Measurements from ENCODE around the gene DOCK7. TPM values are rescaled to one million over a fixed set of nuclear protein-coding genes. Genes with fewer than 3 reads are reported as not detected.

DOCK7 gene
- polyA plus RNA-seq, 1 of the 3 experiments (the other 2 are of a cell fraction), result 27.6 TPM

- no peak for TF ChIP-seq REST (IDR thresholded peaks at IDR 0.05; ENCODE audit: low read depth, low read length)
- TF ChIP-seq RXRA (IDR thresholded peaks at IDR 0.05; ENCODE audit: borderline replicate concordance, low read depth), result no peak
- TF ChIP-seq RAD21 (IDR thresholded peaks at IDR 0.05; ENCODE audit: low read length), result no peak
- no peak for TF ChIP-seq FOSL2 (IDR thresholded peaks at IDR 0.05; ENCODE audit: borderline replicate concordance, low read depth)
- TF ChIP-seq GABPA (IDR thresholded peaks at IDR 0.05; ENCODE audit: low read depth), result no peak
- no peak for TF ChIP-seq ELF1 (IDR thresholded peaks at IDR 0.05)
- TF ChIP-seq MEF2A (IDR thresholded peaks at IDR 0.05; ENCODE audit: borderline replicate concordance, low read depth), result no peak
- TF ChIP-seq TEAD4 (IDR thresholded peaks at IDR 0.05; ENCODE audit: borderline replicate concordance, insufficient read depth), result no peak
- no peak for TF ChIP-seq TAF1 (IDR thresholded peaks at IDR 0.05; ENCODE audit: borderline replicate concordance, low read depth, low read length)
- no peak for TF ChIP-seq YY1 (IDR thresholded peaks at IDR 0.05; ENCODE audit: low read depth)
- no peak for TF ChIP-seq POLR2AphosphoS5 (IDR thresholded peaks at IDR 0.05; ENCODE audit: low read depth, low read length)
- no peak for TF ChIP-seq CTCF (IDR thresholded peaks at IDR 0.05)
- no peak for TF ChIP-seq PBX3 (IDR thresholded peaks at IDR 0.05)
These were observed 243.5 kb downstream of the DOCK7 start (continued) for GRCh38 chr1:62444701-62445100.

GRCh38 chr1:62439652-62440371 is 248.4 kb downstream of the DOCK7 start:
- peak overlapping the region in 1 of 2 experiments; percentile 3; a peak in 1 of 4 replicates for H3K27ac ChIP-seq (ENCODE audit: low read depth in 2 of 2, low read length in 1 of 2)
- H3K4me1 ChIP-seq (ENCODE audit: control insufficient read depth in 1 of 2, insufficient read depth in 2 of 2, low read depth in 1 of 2, low read length in 1 of 2), result peaks cover 7 to 13% of the 10 kb centered on the region in 2 experiments; a peak in 3 of 4 replicates
- ChIA-PET CTCF (interaction anchor here (1.1 to 2.5 kb wide), 4 partner anchors 10 to 265 kb away, joined by 3 to 8 read pairs (median 4); no protein-coding TSS in a partner anchor), POLR2A (no interaction called here)
- no peak for DNase-seq
- peaks cover 36 to 48% of the 10 kb centered on the region in 2 experiments for H3K36me3 ChIP-seq (replicated peaks in 1 of 2; ENCODE audit: control insufficient read depth in 1 of 2, insufficient read depth in 2 of 2, low read length in 1 of 2)
- H3F3A ChIP-seq (replicated peaks; ENCODE audit: insufficient read depth), result peaks cover 30% of the 10 kb centered on the region
- peaks cover 80% of the 10 kb centered on the region for H3K79me2 ChIP-seq (ENCODE audit: insufficient read depth)
- peaks cover 25% of the 10 kb centered on the region; the same call in 1 of the 2 replicates for H4K20me1 ChIP-seq (ENCODE audit: insufficient read depth)
- no peaks in the 10 kb centered on the region for H3K9me2 ChIP-seq
- no peak for TF ChIP-seq ZBTB33 (IDR thresholded peaks at IDR 0.05; ENCODE audit: borderline replicate concordance, low read depth)
- no peak for TF ChIP-seq SMC3 (IDR thresholded peaks at IDR 0.05; ENCODE audit: low read depth, low read length)
- no peak for TF ChIP-seq TCF12 (IDR thresholded peaks at IDR 0.05)
- TF ChIP-seq RCOR1 (IDR thresholded peaks at IDR 0.05; ENCODE audit: low read length), result no peak
- TF ChIP-seq FOXM1 (IDR thresholded peaks at IDR 0.05; ENCODE audit: low read depth), result no peak
- TF ChIP-seq ELF1 (IDR thresholded peaks at IDR 0.05), result no peak
- no peak for TF ChIP-seq NRF1 (IDR thresholded peaks at IDR 0.05; ENCODE audit: low read depth, low read length)
- TF ChIP-seq CTCF (IDR thresholded peaks at IDR 0.05), result no peak
- no peak for TF ChIP-seq EZH2phosphoT487 (IDR thresholded peaks at IDR 0.05; ENCODE audit: borderline replicate concordance, low read depth)
- H3K9ac ChIP-seq, result no peak overlapping the region
- H2AFZ ChIP-seq (ENCODE audit: low read depth), result no peak overlapping the region
- H3K4me3 ChIP-seq (ENCODE audit: low read depth in 2 of 2, low read length in 1 of 2), result no peak overlapping the region
- no peak overlapping the region for H3K4me2 ChIP-seq
- no peaks in the 10 kb centered on the region for H3K9me3 ChIP-seq
- WGBS (ENCODE audit: low lambda C conversion rate), result 88% methylated on average over 4 of the region's 4 CpGs
- H3K27me3 ChIP-seq (ENCODE audit: insufficient read depth), result no peaks in the 10 kb centered on the region

All from SK-N-SH (cell line).